GM12865 (cell line): ENCODE data around the gene PLXDC1.

Experiments
- DNase-seq: peaks from one replicate; pipeline ENCODE4 v3.0.0; 2010; ENCODE audit warnings: low read depth
- H3K4me3 ChIP-seq: 2 replicates; pipeline ENCODE4 v1.5.1; 2011; ENCODE audit warnings: mild to moderate bottlenecking, low read depth, low read length, control low read depth
- TF ChIP-seq, protein P1 (sequence below): IDR thresholded peaks from 2 replicates; pipeline ENCODE4 v1.5.1; 2011; ENCODE audit warnings: low read length, control low read depth, low read depth, inconsistent platforms; ENCODE audit not compliant: insufficient read depth; ENCODE audit errors: missing control alignments

Gene PLXDC1

DNA sequence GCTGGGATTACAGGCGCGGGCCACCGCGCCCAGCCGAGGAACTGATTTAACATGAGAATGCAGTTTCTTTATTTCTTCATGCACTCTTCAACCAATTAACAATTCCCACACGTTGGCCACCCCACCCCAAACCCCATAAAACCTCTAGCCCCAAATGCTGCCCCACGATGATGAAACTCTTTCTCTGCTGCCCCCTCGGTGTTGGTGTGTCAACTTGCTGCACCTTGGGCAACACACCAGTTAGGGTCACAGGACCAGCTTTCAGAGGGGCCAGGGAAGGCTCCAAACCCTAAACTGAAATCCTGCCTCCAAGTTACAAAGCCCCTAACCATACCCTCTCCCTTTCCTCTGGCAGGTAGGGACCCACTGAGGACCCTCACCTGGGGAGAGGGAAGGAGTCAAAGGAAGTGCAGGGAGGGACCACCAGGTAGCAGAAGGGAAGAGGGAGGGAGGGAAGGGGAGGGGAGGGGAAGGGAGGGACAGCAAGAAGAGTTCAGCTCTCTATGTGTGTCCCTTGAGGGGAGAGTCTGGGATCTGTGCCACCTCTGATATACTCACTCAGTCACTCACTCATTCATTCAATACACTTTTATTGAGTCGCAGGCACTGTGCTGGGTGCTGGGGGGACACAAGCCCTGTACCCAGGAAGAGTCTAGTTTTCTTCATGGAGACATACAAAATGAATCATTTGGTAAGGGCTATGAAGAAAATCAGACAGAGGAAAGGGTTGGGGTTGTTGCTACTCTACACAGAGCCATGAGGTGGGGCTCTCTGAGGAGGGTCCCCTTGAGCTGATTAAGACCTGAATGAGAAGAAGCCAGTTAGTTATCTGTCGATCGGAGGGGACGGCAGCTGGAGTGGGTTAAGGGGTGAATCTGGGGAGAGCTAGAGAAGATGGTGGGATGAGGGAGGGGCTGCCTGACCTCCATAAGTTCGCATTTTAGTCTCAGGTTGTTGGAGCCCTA is 3.9 kb downstream of the PLXDC1 start:
- H3K4me3 ChIP-seq, result no peak overlapping the region
- DNase-seq, result no peak
- TF ChIP-seq, protein P1, sequence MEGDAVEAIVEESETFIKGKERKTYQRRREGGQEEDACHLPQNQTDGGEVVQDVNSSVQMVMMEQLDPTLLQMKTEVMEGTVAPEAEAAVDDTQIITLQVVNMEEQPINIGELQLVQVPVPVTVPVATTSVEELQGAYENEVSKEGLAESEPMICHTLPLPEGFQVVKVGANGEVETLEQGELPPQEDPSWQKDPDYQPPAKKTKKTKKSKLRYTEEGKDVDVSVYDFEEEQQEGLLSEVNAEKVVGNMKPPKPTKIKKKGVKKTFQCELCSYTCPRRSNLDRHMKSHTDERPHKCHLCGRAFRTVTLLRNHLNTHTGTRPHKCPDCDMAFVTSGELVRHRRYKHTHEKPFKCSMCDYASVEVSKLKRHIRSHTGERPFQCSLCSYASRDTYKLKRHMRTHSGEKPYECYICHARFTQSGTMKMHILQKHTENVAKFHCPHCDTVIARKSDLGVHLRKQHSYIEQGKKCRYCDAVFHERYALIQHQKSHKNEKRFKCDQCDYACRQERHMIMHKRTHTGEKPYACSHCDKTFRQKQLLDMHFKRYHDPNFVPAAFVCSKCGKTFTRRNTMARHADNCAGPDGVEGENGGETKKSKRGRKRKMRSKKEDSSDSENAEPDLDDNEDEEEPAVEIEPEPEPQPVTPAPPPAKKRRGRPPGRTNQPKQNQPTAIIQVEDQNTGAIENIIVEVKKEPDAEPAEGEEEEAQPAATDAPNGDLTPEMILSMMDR, result no peak

DNA sequence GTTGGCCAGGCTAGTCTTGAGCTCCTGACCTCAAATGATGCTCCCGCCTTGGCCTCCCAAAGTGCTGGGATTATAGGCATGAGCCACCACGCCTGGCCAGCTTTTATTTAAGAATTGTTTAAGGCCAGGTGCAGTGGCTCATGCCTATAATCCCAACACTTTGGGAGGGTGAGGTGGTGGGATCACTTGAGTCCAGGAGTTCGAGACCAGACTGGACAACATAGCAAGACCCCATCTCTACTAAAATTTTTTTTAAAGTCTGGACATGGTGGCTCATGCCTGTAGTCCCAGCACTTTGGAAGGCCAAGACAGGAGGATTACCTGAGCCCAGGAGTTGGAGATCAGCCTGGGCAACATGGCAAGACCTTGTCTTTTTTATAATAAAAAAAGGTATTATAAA is 5.2 kb downstream of the PLXDC1 start:
- DNase-seq, result no peak
- no peak overlapping the region for H3K4me3 ChIP-seq
- TF ChIP-seq, protein P1, result no peak

DNA sequence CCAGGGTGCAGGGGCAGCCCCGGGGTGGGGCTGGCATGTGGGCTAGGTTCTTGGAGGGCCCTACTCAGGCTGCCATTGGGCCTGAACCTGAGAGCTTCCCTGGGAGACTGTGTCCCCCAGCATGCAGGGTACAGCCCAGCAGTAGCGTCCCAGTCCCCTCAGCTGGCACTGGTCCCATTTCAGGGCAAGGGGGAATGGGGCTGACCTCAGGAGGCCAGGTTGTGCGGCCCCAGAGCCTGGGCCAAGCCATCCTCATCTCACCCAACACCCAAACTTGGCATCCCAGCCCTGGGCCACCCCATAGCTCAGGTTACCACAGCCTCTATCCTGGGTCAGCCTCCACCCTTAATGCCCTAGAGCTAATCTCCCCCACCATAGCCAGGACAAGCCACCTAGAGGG is 6.3 kb downstream of the PLXDC1 start:
- TF ChIP-seq, protein P1, result no peak
- DNase-seq, result no peak
- H3K4me3 ChIP-seq, result no peak overlapping the region

DNA sequence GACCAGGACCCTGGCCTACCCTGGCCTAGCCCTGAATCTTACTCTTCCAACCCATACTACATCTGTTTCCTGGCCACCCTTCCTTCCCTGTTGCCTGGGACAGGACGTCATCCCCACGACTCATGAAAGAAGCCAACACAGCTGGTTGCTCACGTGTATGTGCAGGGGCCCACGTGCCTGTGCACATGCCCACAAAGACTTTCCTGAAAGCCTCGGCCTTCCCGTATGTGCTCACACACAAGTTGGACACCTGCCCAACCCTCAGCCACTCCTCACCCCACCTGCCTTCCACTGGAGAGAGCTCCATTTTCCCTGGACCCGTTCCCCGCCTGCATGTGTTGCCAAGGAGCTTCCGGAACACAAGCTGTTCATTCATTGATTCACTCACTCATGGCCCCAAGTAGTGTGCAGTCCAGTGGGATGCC is 7.0 kb downstream of the PLXDC1 start:
- DNase-seq, result no peak
- TF ChIP-seq, protein P1, result no peak
- no peak overlapping the region for H3K4me3 ChIP-seq

DNA sequence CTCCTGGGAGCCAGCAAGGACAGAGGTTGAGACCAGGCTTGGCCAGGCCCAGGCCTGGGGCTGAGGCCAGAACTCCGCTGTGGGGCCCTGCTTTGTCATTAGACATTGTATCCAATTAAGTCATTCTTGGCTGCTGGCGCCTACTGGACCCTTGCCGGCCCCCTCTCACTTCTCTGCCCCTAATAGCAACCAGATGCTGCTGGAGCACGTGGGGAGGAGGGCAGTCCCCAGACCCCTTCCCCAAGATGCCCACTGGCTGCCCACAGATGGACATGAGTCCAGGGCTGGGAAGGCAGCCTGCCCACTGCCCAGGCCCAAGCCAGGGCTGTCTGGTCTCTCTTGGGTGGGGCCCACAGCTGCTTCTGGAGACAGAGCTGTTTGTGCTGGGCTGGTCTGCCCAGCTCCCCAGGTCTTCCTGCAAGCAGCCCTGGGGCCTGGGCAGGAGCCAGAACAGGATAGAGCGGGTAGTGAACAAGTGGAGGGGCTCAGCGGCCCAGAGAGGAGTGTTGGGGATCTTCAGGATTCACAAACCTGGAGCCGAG is 7.8 kb downstream of the PLXDC1 start:
- TF ChIP-seq, protein P1, result no peak
- H3K4me3 ChIP-seq, result no peak overlapping the region
- no peak for DNase-seq

DNA sequence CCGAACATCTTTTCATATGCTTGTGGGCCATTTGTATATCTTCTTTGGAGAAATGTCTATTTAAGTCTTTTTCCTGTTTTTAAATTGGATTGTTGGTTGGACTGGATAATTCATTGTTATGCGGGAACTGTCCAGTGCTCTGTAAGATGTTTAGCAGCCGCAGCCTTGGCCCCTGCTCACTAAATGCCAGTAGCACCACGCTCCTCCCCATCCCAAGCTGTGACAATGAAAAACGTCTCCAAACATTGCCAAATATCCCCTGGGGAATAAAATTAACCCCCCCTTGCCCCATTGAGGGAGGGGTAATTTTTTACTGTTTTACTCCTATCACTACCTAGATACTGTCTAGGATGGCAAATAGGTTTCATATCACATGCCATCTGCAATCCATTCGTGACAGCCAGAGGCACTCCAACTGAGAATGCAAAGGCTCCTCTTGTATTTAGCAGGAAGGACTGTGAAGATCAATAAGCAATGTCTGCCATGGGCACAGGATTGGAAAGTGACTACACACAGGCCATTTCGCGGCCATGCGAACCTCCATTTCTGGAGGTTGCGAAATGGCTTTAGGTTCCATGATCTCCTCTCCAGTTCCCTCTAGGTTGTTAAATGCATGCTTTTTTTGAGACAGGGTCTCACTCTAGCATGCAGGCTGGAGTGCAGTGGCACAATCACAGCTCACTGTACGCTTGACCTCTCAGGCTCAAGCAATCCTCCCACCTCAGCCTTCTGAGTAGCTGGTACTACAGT is 9.3 kb downstream of the PLXDC1 start:
- no peak for DNase-seq
- TF ChIP-seq, protein P1, result no peak
- no peak overlapping the region for H3K4me3 ChIP-seq
